Erythroblast (primary cell): ENCODE results near the gene NTM.

Experiments used
- GATA1 ChIP-seq: IDR thresholded peaks from 2 replicates; pipeline ENCODE4 v1.6.1; 2011; ENCODE audit warnings: low read depth, mild to moderate bottlenecking, control low read depth, low read length, moderate library complexity
- POLR2A ChIP-seq: IDR thresholded peaks from 2 replicates; pipeline ENCODE4 v1.6.1; 2011; ENCODE audit warnings: mild to moderate bottlenecking, low read length

DNA sequence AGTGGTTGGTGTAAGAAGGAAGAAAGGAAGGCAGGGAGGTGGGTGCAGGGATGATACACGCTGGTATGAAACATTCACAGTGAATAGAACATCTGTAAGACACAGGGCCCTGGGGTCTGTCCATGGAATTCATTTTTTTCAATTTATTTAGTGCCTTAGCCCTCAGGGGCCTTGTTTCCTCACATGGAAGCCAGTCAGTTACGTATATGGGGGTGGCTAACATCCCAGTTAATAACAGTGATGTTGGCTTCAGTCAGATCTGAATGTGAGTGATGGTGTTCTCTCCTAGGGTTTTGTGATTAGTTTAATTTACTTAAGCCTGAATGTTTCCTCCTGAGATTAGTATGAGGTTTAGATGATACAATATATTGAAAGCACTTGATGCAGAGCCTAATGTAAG is 577.1 kb downstream of the NTM start:
- TF ChIP-seq POLR2A (no peak), GATA1 (no peak)
